ENCODE results near the gene LFNG.

The LFNG gene

GRCh38 chr7:2493205-2494164 is 26.1 kb upstream of the LFNG start:
- FAIRE-seq, result no peak

GRCh38 chr7:2494191-2495130 is 25.1 kb upstream of the LFNG start:
- no peak for DNase-seq (ENCODE audit: insufficient read length, low spot score)
- no peak for FAIRE-seq
- TF ChIP-seq, protein P1, sequence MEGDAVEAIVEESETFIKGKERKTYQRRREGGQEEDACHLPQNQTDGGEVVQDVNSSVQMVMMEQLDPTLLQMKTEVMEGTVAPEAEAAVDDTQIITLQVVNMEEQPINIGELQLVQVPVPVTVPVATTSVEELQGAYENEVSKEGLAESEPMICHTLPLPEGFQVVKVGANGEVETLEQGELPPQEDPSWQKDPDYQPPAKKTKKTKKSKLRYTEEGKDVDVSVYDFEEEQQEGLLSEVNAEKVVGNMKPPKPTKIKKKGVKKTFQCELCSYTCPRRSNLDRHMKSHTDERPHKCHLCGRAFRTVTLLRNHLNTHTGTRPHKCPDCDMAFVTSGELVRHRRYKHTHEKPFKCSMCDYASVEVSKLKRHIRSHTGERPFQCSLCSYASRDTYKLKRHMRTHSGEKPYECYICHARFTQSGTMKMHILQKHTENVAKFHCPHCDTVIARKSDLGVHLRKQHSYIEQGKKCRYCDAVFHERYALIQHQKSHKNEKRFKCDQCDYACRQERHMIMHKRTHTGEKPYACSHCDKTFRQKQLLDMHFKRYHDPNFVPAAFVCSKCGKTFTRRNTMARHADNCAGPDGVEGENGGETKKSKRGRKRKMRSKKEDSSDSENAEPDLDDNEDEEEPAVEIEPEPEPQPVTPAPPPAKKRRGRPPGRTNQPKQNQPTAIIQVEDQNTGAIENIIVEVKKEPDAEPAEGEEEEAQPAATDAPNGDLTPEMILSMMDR (IDR thresholded peaks at IDR 0.05; ENCODE audit: insufficient read depth, missing control alignments), result no peak

More at GRCh38 chr7:2493205-2494164, 26.1 kb upstream of the LFNG start:
- TF ChIP-seq, protein P1 (IDR thresholded peaks at IDR 0.05; ENCODE audit: insufficient read depth, missing control alignments), result no peak
- DNase-seq (ENCODE audit: insufficient read length, low spot score), result no peak

- TF ChIP-seq, protein P1 (IDR thresholded peaks at IDR 0.05; ENCODE audit: insufficient read depth, missing control alignments), result no peak
- FAIRE-seq (no peak), DNase-seq (ENCODE audit: insufficient read length, low spot score) (no peak)
These were observed 23.9 kb upstream of the LFNG start for GRCh38 chr7:2495418-2496299.

DNA sequence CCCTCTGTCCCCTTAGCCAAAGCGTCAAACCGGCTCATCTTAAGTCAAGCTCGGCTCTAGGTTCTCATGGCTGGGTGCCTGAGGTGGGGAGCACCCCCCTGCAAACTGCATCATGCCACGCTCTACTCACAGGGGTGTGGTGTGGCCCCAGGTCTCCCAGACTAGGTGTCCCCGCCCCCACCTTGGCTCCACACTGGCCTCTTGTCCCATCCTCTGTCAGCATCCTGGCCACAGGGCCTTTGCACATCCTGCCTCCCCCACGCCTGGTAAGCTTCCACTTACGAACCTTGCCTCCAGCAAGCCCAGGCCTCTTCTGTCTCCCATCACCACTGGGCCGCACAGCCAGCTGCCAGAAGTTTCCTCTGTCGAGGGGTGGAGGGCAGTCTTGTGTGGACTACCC is 23.2 kb upstream of the LFNG start:
- FAIRE-seq (no peak), DNase-seq (ENCODE audit: insufficient read length, low spot score) (no peak)
- TF ChIP-seq, protein P1 (IDR thresholded peaks at IDR 0.05; ENCODE audit: insufficient read depth, missing control alignments), result no peak

GRCh38 chr7:2497065-2497464 is 22.5 kb upstream of the LFNG start:
- TF ChIP-seq, protein P1 (IDR thresholded peaks at IDR 0.05; ENCODE audit: insufficient read depth, missing control alignments), result no peak
- FAIRE-seq, result no peak

GRCh38 chr7:2497500-2498336 is 21.9 kb upstream of the LFNG start:
- DNase-seq (ENCODE audit: insufficient read length, low spot score) (no peak), FAIRE-seq (no peak)
- TF ChIP-seq, protein P1 (IDR thresholded peaks at IDR 0.05; ENCODE audit: insufficient read depth, missing control alignments), result no peak

More at GRCh38 chr7:2497065-2497464, 22.5 kb upstream of the LFNG start:
- no peak for DNase-seq (ENCODE audit: insufficient read length, low spot score)

Measured in D721Med (cell line).